ENCODE results near the gene TACO1. TPM values are rescaled to one million over a fixed set of nuclear protein-coding genes. Genes with fewer than 3 reads are reported as not detected.

The TACO1 gene
- total RNA-seq, 4 donors from 2014 or later = 9.3 to 20.2 (median 10.2) TPM

GRCh38 chr17:63561819-63562218 is 38.9 kb upstream of the TACO1 start:
- Histone ChIP-seq H3K4me1 (no peaks in the 10 kb centered on the region), H3K4me3 (no peak overlapping the region), H3K9me3 (no peaks in the 10 kb centered on the region), H3K36me3 (no peaks in the 10 kb centered on the region), H3K27ac (no peak overlapping the region), H3K27me3 (no peaks in the 10 kb centered on the region)
- DNase-seq (ENCODE audit: low spot score in 2 of 2) = no peak
- TF ChIP-seq CTCF (IDR thresholded peaks at IDR 0.05) (no peak), POLR2A (IDR thresholded peaks at IDR 0.05) (no peak), EP300 (IDR thresholded peaks at IDR 0.05) (no peak), POLR2AphosphoS5 (IDR thresholded peaks at IDR 0.05) (no peak)

- Histone ChIP-seq H3K4me3 (no peak overlapping the region), H3K4me1 (no peaks in the 10 kb centered on the region), H3K9me3 (no peaks in the 10 kb centered on the region), H3K36me3 (no peaks in the 10 kb centered on the region), H3K27ac (no peak overlapping the region), H3K27me3 (no peaks in the 10 kb centered on the region)
- no peak for TF ChIP-seq EP300 (IDR thresholded peaks at IDR 0.05)
- no peak for TF ChIP-seq POLR2A (IDR thresholded peaks at IDR 0.05)
- no peak for TF ChIP-seq POLR2AphosphoS5 (IDR thresholded peaks at IDR 0.05)
- TF ChIP-seq CTCF (IDR thresholded peaks at IDR 0.05) = no peak
- 90% methylated on average over 2 of the region's 2 CpGs for WGBS
- no peak for DNase-seq (ENCODE audit: low spot score in 2 of 2)
Measured at GRCh38 chr17:63563339-63563738, 37.4 kb upstream of the TACO1 start.

GRCh38 chr17:63564562-63564961 is 36.1 kb upstream of the TACO1 start:
- 100% methylated on average over 5 of the region's 5 CpGs for WGBS
- H3K9me3 ChIP-seq = no peaks in the 10 kb centered on the region

GRCh38 chr17:63567229-63567628 is 33.5 kb upstream of the TACO1 start:
- Histone ChIP-seq H3K27ac (no peak overlapping the region), H3K36me3 (no peaks in the 10 kb centered on the region), H3K9me3 (no peaks in the 10 kb centered on the region), H3K4me3 (no peak overlapping the region), H3K27me3 (no peaks in the 10 kb centered on the region), H3K4me1 (no peaks in the 10 kb centered on the region)
- DNase-seq (ENCODE audit: low spot score in 2 of 2) = no peak
- 89% methylated on average over 1 of the region's 1 CpG for WGBS
- TF ChIP-seq POLR2A (IDR thresholded peaks at IDR 0.05) (no peak), POLR2AphosphoS5 (IDR thresholded peaks at IDR 0.05) (no peak), CTCF (IDR thresholded peaks at IDR 0.05) (no peak), EP300 (IDR thresholded peaks at IDR 0.05) (no peak)

More at GRCh38 chr17:63564562-63564961, 36.1 kb upstream of the TACO1 start:
- Histone ChIP-seq H3K4me1 (no peaks in the 10 kb centered on the region), H3K27me3 (no peaks in the 10 kb centered on the region), H3K4me3 (no peak overlapping the region), H3K36me3 (no peaks in the 10 kb centered on the region), H3K27ac (no peak overlapping the region)
- TF ChIP-seq CTCF (IDR thresholded peaks at IDR 0.05) = no peak
- no peak for TF ChIP-seq EP300 (IDR thresholded peaks at IDR 0.05)
- TF ChIP-seq POLR2AphosphoS5 (IDR thresholded peaks at IDR 0.05) = no peak
- no peak for TF ChIP-seq POLR2A (IDR thresholded peaks at IDR 0.05)
- DNase-seq (ENCODE audit: low spot score in 2 of 2) = no peak

- no peak overlapping the region for H3K4me3 ChIP-seq
- H3K9me3 ChIP-seq = no peaks in the 10 kb centered on the region
- no peaks in the 10 kb centered on the region for H3K36me3 ChIP-seq
- DNase-seq (ENCODE audit: low spot score in 2 of 2) = no peak
- TF ChIP-seq POLR2A (IDR thresholded peaks at IDR 0.05) (no peak), POLR2AphosphoS5 (IDR thresholded peaks at IDR 0.05) (no peak)
- 73% methylated on average over 8 of the region's 8 CpGs for WGBS
- H3K27me3 ChIP-seq = no peaks in the 10 kb centered on the region
- no peak overlapping the region for H3K27ac ChIP-seq
- no peaks in the 10 kb centered on the region for H3K4me1 ChIP-seq
Measured at GRCh38 chr17:63568563-63568962, 32.1 kb upstream of the TACO1 start.

GRCh38 chr17:63571632-63572310 is 28.9 kb upstream of the TACO1 start:
- DNase-seq (ENCODE audit: low spot score in 2 of 2) = no peak
- H3K27me3 ChIP-seq = no peaks in the 10 kb centered on the region
- no peaks in the 10 kb centered on the region for H3K9me3 ChIP-seq
- H3K27ac ChIP-seq = no peak overlapping the region
- no peak for TF ChIP-seq EP300 (IDR thresholded peaks at IDR 0.05)
- no peak for TF ChIP-seq CTCF (IDR thresholded peaks at IDR 0.05)
- no peak for TF ChIP-seq POLR2A (IDR thresholded peaks at IDR 0.05)
- no peak for TF ChIP-seq POLR2AphosphoS5 (IDR thresholded peaks at IDR 0.05)
- 85% methylated on average over 1 of the region's 1 CpG for WGBS
- no peaks in the 10 kb centered on the region for H3K36me3 ChIP-seq
- no peaks in the 10 kb centered on the region for H3K4me1 ChIP-seq
- H3K4me3 ChIP-seq = no peak overlapping the region

Measured in suprapubic skin (tissue), 4 donors.